Activated naive CD4-positive, alpha-beta T cell treated with anti-CD3 and anti-CD28 coated beads, Interleukin-2, amount 10 ng/mL, durations not matched to agents 7 days and 5 days (primary cell): ENCODE measurements around the gene CDH8.
"Not testable (repeated sequence)": the region's sequence is repeated elsewhere in the genome, so short reads cannot be mapped to it uniquely, and the experiment has no call there.

Experiments used
- CTCF ChIA-PET: fragments of 350-600 bp; sonication (Branson Sonifier 250); formaldehyde crosslinking; loops from one replicate; lab custom pipeline; 2021; ENCODE audit warnings: antibody characterized with exemption; lab: Charles Lee
- DNase-seq: peaks from one replicate; pipeline ENCODE4 v3.0.0-alpha.2; 2020
- H3K27ac Mint-ChIP-seq: one replicate; pipeline ENCODE4 v1.8.0; 2021; ENCODE audit warnings: mild to moderate bottlenecking, moderate library complexity, mixed read lengths
- H3K27me3 Mint-ChIP-seq: one replicate; pipeline ENCODE4 v1.8.0; 2021; ENCODE audit warnings: mild to moderate bottlenecking, mixed read lengths
- H3K36me3 Mint-ChIP-seq: one replicate; pipeline ENCODE4 v1.8.0; 2021; ENCODE audit warnings: mixed read lengths
- H3K4me1 Mint-ChIP-seq: one replicate; pipeline ENCODE4 v1.8.0; 2021; ENCODE audit warnings: mixed read lengths
- H3K4me3 Mint-ChIP-seq: one replicate; pipeline ENCODE4 v1.8.0; 2021; ENCODE audit warnings: mild to moderate bottlenecking, moderate library complexity, mixed read lengths
- H3K9me3 Mint-ChIP-seq: one replicate; pipeline ENCODE4 v1.8.0; 2021; ENCODE audit warnings: mixed read lengths

The CDH8 gene

DNA sequence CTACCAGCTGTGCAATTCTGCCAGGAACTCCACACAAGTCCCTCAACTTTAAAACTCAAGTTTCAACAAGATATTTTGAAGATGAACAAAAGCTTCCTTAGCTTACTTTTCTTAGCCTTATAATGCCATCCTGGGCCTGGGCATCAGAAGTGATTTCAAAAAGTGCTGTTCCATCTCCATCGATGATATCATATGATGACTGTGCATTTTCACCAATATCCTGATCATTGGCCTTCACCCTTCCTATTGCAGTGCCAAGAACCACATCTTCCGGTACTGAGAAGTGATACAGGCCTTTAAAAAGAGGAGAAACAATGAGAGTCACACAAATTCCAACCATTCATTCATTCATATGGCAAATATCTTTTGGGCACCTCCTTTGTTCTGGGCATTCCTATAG lies 215.4 kb downstream of the CDH8 start:
- Mint-ChIP-seq H3K4me1 (no peaks in the 10 kb centered on the region), H3K4me3 (no peak overlapping the region), H3K36me3 (no peaks in the 10 kb centered on the region), H3K27ac (no peak overlapping the region), H3K27me3 (no peaks in the 10 kb centered on the region), H3K9me3 (peaks cover 10% of the 10 kb centered on the region)
- CTCF ChIA-PET = no interaction called here
- no peak for DNase-seq

GRCh38 chr16:61820398-61820797 lies 215.8 kb downstream of the CDH8 start:
- CTCF ChIA-PET = no interaction called here
- no peak for DNase-seq
- Mint-ChIP-seq H3K27me3 (no peaks in the 10 kb centered on the region), H3K36me3 (no peaks in the 10 kb centered on the region), H3K4me3 (no peak overlapping the region), H3K4me1 (no peaks in the 10 kb centered on the region), H3K9me3 (peaks cover 10% of the 10 kb centered on the region), H3K27ac (no peak overlapping the region)

- Mint-ChIP-seq H3K27ac (no peak overlapping the region), H3K4me1 (no peaks in the 10 kb centered on the region), H3K27me3 (no peaks in the 10 kb centered on the region), H3K4me3 (no peak overlapping the region), H3K9me3 (peaks cover 7% of the 10 kb centered on the region), H3K36me3 (no peaks in the 10 kb centered on the region)
- no peak for DNase-seq
- CTCF ChIA-PET = no interaction called here
Measured at GRCh38 chr16:61818850-61819249, 217.4 kb downstream of the CDH8 start.

- H3K4me1 Mint-ChIP-seq = no peaks in the 10 kb centered on the region
- H3K27ac Mint-ChIP-seq = no peak overlapping the region
- no peak for DNase-seq
- no peaks in the 10 kb centered on the region for H3K36me3 Mint-ChIP-seq
- CTCF ChIA-PET = no interaction called here
- H3K9me3 Mint-ChIP-seq = peaks cover 4% of the 10 kb centered on the region
- H3K4me3 Mint-ChIP-seq = no peak overlapping the region
- no peaks in the 10 kb centered on the region for H3K27me3 Mint-ChIP-seq
Measured at GRCh38 chr16:61817583-61818278, 218.5 kb downstream of the CDH8 start.

DNA sequence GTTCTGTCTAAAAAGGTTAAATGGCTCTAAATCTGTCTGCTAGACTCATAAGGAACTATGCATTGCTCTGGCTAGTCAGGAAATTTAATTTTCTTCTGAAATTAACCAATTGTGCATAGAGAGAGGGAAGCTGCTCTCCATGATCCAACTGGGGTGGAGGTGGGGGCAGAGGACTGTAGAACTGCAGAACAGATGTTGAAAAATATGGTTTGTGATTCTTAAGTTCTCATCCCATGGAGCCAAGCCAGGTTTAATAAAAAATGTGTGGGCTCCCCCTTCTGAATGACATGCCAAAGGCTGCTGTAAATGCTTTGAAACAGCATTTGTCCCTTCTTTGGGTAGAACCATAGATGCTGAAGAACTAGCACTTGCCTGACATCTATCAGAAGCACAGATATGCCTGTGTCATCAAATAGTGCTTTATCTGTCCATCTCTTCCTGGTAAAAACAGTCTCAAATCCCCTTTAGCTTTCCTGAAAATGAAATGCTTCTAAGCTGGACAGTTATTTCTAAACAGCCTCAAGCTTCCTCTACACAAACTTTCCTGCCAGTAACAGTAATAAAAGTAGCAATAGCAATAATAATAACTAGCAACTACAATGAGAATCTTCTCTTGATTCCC lies 221.4 kb downstream of the CDH8 start:
- Mint-ChIP-seq H3K9me3 (peaks cover 2% of the 10 kb centered on the region), H3K27ac (peak overlapping the region; percentile 17), H3K4me1 (no peaks in the 10 kb centered on the region), H3K36me3 (no peaks in the 10 kb centered on the region), H3K27me3 (no peaks in the 10 kb centered on the region), H3K4me3 (no peak overlapping the region)
- CTCF ChIA-PET = no interaction called here
- no peak for DNase-seq

DNA sequence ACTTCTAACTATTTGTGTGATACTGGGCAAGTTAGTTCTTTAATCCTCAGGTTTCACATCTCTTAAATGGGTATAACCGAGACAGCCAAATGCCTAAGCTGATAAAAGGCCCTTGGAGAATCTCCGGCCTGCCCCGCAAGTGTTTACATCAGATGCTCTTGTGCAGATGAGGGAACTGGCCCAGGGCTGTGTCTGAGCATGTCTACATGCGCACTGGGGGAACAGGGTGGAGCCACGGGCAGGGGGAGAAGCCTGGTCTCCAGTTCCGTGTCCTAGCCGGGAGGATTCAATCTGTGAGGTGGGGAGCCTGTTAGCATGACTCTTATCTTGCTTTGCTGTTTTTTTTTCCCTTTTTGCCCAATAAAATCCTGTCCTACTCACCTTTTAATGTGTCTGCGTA lies 222.9 kb downstream of the CDH8 start:
- no peak for DNase-seq
- CTCF ChIA-PET = no interaction called here
- H3K4me1 Mint-ChIP-seq = no peaks in the 10 kb centered on the region
- no peak overlapping the region for H3K27ac Mint-ChIP-seq
- H3K4me3 Mint-ChIP-seq = no peak overlapping the region
- no peaks in the 10 kb centered on the region for H3K27me3 Mint-ChIP-seq
- no peaks in the 10 kb centered on the region for H3K36me3 Mint-ChIP-seq
- H3K9me3 Mint-ChIP-seq = peaks cover 2% of the 10 kb centered on the region

DNA sequence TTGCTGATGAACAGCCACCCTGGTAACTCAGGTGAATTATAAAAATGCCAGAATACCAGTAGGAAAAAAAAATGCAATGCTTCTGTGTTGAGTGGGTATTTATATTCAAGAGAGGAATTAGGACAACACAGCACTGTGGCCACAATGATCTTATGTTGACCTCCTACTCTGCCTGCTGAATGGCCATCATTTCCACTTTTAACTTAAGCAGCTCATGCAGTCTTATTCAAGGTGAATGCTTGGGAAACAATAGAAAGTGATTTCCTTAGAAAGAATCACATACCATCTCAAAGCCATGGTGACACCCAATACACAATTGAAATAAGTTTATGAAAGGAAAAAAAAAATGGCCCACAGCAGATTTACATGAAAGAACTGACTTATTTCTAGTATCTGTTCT lies 224.0 kb downstream of the CDH8 start:
- no peaks in the 10 kb centered on the region for H3K36me3 Mint-ChIP-seq
- H3K27me3 Mint-ChIP-seq = no peaks in the 10 kb centered on the region
- H3K9me3 Mint-ChIP-seq = peaks cover 2% of the 10 kb centered on the region
- DNase-seq = no peak
- H3K27ac Mint-ChIP-seq = no peak overlapping the region
- H3K4me3 Mint-ChIP-seq = no peak overlapping the region
- CTCF ChIA-PET = no interaction called here
- H3K4me1 Mint-ChIP-seq = no peaks in the 10 kb centered on the region

DNA sequence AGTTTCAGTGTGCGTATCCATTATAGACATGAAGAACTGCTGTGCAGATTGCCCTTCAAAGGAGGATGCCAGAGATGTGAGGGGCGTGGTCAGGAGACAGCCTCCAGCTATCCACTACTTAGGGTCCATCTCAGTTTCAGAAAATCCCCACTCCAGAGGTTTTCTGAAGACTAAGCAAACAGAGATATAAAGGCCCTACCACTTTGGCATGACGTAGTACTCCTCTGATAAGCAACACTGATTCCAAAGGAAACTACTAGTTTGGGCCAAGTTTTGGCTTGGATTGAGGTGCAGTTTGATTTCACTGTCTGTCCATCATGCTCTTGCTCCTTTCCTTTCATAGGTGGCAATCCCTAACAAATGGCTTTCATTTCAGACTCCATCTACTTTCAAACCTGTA lies 228.7 kb downstream of the CDH8 start:
- no peaks in the 10 kb centered on the region for H3K36me3 Mint-ChIP-seq
- DNase-seq = no peak
- H3K9me3 Mint-ChIP-seq = no peaks in the 10 kb centered on the region
- H3K27me3 Mint-ChIP-seq = no peaks in the 10 kb centered on the region
- CTCF ChIA-PET = no interaction called here
- no peak overlapping the region for H3K4me3 Mint-ChIP-seq
- H3K4me1 Mint-ChIP-seq = no peaks in the 10 kb centered on the region
- H3K27ac Mint-ChIP-seq = no peak overlapping the region

DNA sequence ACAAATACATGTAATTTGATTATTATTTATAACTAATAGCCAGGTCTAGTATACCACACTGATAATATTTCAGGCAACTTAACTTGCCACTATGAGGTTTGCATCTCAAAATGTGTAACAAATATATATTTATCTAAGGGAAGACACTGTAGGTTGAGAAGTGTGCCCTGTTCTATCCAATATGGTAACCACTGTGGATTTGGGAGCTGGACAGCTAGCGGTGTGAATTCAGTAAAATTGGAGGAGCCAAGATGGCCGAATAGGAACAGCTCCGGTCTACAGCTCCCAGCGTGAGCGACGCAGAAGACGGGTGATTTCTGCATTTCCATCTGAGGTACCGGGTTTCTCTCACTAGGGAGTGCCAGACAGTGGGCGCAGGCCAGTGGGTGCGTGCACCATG lies 235.0 kb downstream of the CDH8 start:
- H3K4me1 Mint-ChIP-seq, CTCF ChIA-PET, H3K9me3 Mint-ChIP-seq, H3K27me3 Mint-ChIP-seq, H3K4me3 Mint-ChIP-seq, DNase-seq, H3K27ac Mint-ChIP-seq, H3K36me3 Mint-ChIP-seq: not testable (repeated sequence)

DNA sequence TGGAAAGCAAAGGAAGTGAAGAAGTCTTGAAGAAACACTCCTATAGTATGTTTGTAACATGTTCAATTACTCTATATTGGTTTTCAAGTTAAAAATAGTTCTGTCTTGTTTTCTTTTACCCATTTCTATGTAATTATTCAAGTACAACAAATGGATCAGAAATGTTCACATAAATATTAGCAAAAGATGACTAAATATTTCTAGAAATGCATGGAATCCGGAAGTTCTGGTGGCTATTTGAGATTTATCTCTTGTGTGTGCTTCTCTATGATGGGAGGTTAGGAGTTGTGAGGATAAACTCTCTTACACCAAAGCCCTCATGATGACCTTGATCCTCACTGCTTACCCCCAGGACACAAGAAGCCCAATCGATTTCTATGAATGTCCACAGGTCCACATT lies 237.5 kb downstream of the CDH8 start:
- no peaks in the 10 kb centered on the region for H3K27me3 Mint-ChIP-seq
- H3K4me3 Mint-ChIP-seq = no peak overlapping the region
- no peaks in the 10 kb centered on the region for H3K36me3 Mint-ChIP-seq
- no peak overlapping the region for H3K27ac Mint-ChIP-seq
- no peaks in the 10 kb centered on the region for H3K4me1 Mint-ChIP-seq
- CTCF ChIA-PET = no interaction called here
- DNase-seq = no peak
- H3K9me3 Mint-ChIP-seq = peaks cover 10% of the 10 kb centered on the region

GRCh38 chr16:61797961-61798507 lies 238.2 kb downstream of the CDH8 start:
- CTCF ChIA-PET = no interaction called here

DNA sequence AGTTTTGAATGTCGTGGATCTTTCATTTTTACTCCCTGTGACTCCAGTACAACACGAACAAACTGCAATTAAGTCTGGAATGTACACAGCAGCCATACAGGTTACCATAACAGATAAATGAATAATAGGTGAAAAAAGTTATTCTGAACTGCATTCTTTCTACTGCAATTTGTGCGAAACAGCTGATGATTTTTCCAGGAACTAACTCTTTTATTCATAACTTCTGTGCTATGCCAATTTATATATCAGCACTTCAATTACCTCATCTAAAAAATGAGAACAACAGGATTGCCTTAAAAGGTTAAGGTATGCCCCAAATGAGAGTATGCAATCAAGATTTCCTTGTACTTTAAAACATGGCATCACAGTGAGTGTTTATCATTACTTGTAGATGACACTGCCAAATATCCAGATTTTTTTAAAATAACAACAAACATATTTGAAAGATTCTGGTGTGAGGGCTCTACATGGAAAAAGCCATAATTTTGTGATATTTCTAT lies 238.9 kb downstream of the CDH8 start:
- peaks cover 16% of the 10 kb centered on the region for H3K9me3 Mint-ChIP-seq
- no peak overlapping the region for H3K27ac Mint-ChIP-seq
- no peaks in the 10 kb centered on the region for H3K27me3 Mint-ChIP-seq
- no peaks in the 10 kb centered on the region for H3K4me1 Mint-ChIP-seq
- H3K4me3 Mint-ChIP-seq = no peak overlapping the region
- CTCF ChIA-PET = no interaction called here
- H3K36me3 Mint-ChIP-seq = no peaks in the 10 kb centered on the region
- DNase-seq = no peak

More at GRCh38 chr16:61797961-61798507, 238.2 kb downstream of the CDH8 start:
- no peak overlapping the region for H3K27ac Mint-ChIP-seq
- peaks cover 16% of the 10 kb centered on the region for H3K9me3 Mint-ChIP-seq
- no peaks in the 10 kb centered on the region for H3K27me3 Mint-ChIP-seq
- DNase-seq = no peak
- H3K36me3 Mint-ChIP-seq = no peaks in the 10 kb centered on the region
- no peaks in the 10 kb centered on the region for H3K4me1 Mint-ChIP-seq
- no peak overlapping the region for H3K4me3 Mint-ChIP-seq

DNA sequence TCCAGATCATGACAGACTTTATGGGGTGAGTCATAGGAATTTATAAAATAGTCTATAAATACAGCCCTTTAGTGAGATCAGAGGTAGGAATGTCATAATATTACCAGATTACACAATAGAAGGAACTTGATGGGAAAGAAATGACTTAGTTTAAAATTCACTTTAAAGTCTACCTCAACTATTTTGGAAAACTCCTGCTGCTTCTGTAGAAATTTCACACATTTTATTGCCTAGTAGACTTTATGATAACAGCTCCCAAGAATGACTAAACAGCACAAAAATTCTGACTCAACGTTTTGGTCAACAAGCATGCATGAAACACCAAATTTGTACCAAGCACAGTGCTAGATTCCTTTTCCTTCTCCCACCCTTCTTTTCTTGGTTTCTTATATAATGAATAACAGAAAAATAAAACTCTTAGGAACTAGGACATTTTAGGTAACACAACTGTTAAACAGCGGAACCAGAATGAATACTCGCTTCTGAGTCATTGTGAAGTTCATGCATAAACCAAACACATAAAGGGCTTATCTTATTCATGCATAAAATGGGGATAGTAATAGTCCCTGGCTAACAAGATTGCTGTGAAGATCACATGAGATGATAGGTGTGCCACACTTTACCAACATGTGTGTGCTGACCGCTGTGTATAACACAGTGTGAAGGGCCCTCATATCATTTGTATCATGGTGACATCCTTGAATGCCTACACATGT lies 243.9 kb downstream of the CDH8 start:
- Mint-ChIP-seq H3K27ac (no peak overlapping the region), H3K9me3 (peaks cover 12% of the 10 kb centered on the region), H3K4me1 (no peaks in the 10 kb centered on the region), H3K27me3 (no peaks in the 10 kb centered on the region), H3K36me3 (no peaks in the 10 kb centered on the region), H3K4me3 (no peak overlapping the region)
- CTCF ChIA-PET = no interaction called here
- DNase-seq = no peak

GRCh38 chr16:61791464-61791863 lies 244.8 kb downstream of the CDH8 start:
- Mint-ChIP-seq H3K36me3 (no peaks in the 10 kb centered on the region), H3K9me3 (peaks cover 12% of the 10 kb centered on the region), H3K4me3 (no peak overlapping the region), H3K4me1 (no peaks in the 10 kb centered on the region), H3K27ac (no peak overlapping the region), H3K27me3 (no peaks in the 10 kb centered on the region)
- no peak for DNase-seq
- CTCF ChIA-PET = no interaction called here
